SK-N-MC (cell line): ENCODE measurements around the gene NDUFA11.
"Not testable (repeated sequence)": the region's sequence is repeated elsewhere in the genome, so short reads cannot be mapped to it uniquely, and the experiment has no call there.

Experiments
- EZH2 ChIP-seq: fragments of 200-600 bp; sonication (generic); IDR thresholded peaks from one replicate; pipeline ENCODE4 v1.6.1; 2017; ENCODE audit warnings: antibody characterized with exemption
- POLR2AphosphoS5 ChIP-seq: IDR thresholded peaks from 2 replicates; pipeline ENCODE4 v1.6.1; 2012; ENCODE audit warnings: mild to moderate bottlenecking, low read depth, low read length, borderline replicate concordance

GRCh38 chr19:5883157-5883873 lies 20.3 kb downstream of the NDUFA11 start:
- not testable (repeated sequence) for TF ChIP-seq POLR2AphosphoS5, EZH2
